ENCODE results near the gene TAPT1. TPM values are rescaled to one million over a fixed set of nuclear protein-coding genes. Genes with fewer than 3 reads are reported as not detected.
A peak's percentile ranks its signal among the peaks of the same experiment; 100 is the strongest.

The TAPT1 gene
- total RNA-seq, 2 donors from 2014 or later = 43.0 to 71.3 TPM

DNA sequence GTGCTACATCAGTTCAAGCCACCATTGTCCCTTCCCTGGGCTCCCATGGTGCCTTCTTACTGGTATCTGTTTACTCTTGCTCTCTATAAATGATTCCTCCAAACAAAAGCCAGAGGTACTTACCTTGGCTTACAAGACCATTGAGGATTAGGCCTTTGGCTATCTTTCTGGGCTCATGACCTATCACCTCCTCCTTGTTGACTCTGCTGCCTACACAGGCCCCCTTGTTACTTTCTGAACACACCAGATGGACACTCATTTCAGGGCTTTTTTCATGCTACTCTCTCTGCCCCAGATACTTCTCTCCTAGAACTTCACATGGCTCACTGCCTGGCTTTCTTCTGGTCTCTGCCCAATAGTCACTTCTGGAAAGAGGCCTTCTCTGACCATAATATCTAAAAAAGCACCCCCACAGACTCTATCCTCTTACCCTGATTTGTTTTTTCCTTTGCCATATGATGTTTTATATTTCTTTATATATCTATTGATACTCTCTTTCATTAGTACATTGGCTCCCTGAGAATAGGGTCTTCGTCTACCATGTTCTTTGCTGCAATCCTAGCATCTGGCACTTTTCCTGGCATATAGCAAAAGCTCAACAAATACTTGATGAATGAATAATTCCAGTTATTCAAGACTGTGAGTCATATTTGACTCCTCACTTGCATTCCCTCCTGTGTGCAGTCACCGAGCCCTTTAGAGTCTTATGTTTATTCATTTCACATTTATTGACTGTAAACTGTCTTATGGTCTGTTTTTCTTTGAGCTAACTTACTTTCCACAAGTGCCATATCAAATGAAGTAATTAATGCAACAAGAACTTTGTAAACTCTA, 27.1 kb upstream of the TAPT1 start:
- DNase-seq (ENCODE audit: low spot score) = no peak
- intact Hi-C loops (cut with DNase I) = no loop called here

DNA sequence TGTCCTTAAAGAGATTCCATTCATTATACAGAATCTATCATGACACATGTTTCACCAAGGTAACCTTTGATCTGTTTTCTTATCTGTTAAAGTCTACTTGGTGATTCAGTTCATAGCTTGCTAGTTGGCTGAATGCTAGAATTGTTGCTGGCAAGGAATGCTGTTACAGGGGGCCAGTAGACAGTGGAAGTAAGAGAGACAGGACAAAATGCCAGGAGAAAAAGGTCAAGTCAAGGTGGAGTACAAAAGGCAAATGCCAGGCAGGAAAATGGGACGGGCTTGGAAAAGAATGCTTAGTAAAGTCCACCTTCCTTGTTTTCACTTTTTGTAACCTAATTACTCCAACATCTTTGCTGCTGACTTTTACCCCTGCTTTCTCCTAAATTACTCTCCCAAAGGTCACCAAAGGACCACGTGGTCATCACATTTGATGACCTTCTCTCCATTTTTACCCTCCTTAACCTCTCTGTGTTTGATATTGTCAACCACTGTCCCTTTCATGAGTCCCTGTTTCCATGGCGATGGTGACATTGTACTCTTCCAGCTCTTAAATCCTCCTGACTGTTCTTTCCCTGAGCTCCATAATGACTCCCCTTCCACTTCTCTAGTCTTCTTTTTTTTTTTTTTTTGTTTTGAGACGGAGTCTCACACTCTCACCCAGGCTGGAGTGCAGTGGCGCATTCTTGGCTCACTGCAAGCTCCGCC, 24.5 kb upstream of the TAPT1 start:
- DNase-seq (ENCODE audit: low spot score) = no peak
- intact Hi-C loops (cut with DNase I) = no loop called here

- no peak for DNase-seq (ENCODE audit: low spot score)
- intact Hi-C loops (cut with DNase I) = no loop called here
These were observed 22.3 kb upstream of the TAPT1 start for GRCh38 chr4:16248605-16249004.

GRCh38 chr4:16245241-16245640, 19.0 kb upstream of the TAPT1 start:
- DNase-seq (ENCODE audit: low spot score) = no peak
- intact Hi-C loops (cut with DNase I) = no loop called here

- no peak for DNase-seq (ENCODE audit: low spot score)
- intact Hi-C loops (cut with DNase I) = no loop called here
These were observed 17.0 kb upstream of the TAPT1 start for GRCh38 chr4:16243285-16243684.

- intact Hi-C loops (cut with DNase I) = no loop called here
- DNase-seq (ENCODE audit: low spot score) = no peak
These were observed 14.0 kb upstream of the TAPT1 start for GRCh38 chr4:16240300-16240699.

DNA sequence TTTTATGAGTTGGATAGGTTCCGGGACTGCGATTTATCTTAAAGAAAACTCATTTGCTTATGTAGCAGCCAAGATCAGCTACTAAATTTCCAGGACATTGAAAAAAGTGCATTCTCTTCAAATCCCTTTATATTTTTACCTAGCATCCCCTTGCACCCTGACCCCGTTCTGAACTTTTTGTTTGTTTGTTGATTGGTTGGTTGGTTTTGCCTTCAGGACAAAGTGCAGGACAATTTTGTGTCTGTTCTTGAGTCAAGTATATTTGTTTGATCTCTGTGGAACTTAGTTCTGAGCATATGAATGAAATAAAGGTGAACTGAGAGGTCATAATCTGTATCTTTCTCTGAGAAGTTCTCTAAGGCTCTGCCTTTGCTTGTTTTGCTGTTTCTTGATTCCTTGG, 12.8 kb upstream of the TAPT1 start:
- DNase-seq (ENCODE audit: low spot score) = no peak
- intact Hi-C loops (cut with DNase I) = no loop called here

DNA sequence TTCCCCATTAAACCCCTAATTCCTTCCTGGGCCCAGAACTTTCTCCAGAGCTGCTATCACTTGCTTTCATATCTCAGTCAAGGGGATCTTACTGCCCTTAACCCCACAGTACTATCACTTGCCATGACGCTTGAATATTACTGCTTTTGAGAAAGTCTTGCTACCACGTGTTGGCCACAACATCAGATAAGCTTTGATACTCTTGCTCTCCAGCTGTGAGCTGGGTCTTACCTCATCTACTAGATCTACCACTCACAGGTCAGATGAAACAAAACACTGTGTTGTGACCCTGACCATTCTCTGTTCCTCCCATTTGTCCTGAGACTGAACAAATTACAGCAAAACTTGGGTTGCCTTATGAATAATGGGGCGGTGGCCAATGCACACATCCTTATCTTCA, 12.1 kb upstream of the TAPT1 start:
- no peak for DNase-seq (ENCODE audit: low spot score)
- intact Hi-C loops (cut with DNase I) = no loop called here

DNA sequence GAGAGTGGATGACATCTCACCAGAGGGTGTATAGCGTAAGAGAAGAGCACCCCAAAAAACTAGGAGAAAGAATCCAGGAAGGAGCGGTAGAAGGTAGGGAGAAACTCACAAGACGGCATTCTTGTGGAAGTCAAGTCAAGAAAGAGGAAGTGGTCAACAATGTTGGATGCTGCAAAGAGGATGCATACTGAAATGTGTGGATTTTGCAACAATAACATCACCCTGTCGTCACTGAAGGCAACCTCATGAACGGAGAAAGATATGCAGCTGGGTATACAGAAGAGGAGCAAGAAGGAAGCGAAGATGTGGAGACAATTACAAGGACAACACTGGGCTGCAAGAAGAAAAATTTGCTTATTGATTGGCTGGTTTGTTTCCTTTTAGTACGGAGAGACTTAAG, 11.4 kb upstream of the TAPT1 start:
- no peak for DNase-seq (ENCODE audit: low spot score)
- intact Hi-C loops (cut with DNase I) = no loop called here

DNA sequence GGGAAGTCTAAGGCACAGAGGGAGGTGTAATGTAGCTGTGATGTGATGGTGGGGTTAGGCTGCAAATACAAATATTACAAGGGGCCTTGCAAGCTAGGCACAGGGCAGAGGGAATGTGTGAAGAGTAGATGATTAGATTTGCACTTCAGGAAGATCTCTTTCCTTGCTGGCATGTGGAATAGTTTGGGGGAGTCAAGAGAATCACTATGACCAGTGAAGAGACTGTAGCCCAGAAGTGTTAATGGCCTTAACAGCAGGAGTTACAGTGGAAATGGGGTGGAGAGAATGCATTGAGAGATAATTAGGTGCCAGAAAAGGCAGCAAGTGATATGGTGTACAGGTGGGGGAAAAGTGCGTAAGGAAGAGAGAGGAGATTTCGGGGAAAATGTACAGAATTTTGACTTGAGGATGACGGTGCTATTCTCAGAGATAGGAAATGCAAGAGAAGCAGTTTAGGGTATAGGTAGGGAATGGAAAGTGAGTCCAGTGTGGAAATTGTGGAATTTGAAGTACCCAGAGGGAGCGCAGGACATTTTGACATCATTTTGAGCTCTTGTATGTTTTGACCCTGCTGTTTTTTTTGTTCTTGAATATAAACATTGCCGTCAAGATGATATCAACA, 10.2 kb upstream of the TAPT1 start:
- intact Hi-C loops (cut with DNase I) = no loop called here
- DNase-seq (ENCODE audit: low spot score) = no peak

DNA sequence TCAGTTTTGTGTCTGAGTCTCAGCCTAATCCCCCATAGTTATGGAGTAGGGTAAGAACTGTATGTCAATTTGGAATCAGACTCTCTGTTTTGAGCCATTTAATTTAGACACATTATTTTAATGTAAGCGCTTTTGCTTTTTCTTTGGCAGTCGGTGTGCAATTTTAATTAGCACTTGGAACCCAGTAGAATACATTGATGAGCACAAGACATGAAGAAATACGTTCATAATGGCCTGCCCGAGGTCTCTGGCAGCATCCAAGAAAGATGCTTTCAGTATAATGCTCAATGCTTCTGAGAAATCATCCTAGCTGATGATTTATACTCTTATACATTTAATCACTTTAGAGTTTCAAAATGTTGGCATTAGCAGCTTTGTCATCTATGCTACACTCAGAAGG, 8.9 kb upstream of the TAPT1 start:
- intact Hi-C loops (cut with DNase I) = no loop called here
- DNase-seq (ENCODE audit: low spot score) = no peak

DNA sequence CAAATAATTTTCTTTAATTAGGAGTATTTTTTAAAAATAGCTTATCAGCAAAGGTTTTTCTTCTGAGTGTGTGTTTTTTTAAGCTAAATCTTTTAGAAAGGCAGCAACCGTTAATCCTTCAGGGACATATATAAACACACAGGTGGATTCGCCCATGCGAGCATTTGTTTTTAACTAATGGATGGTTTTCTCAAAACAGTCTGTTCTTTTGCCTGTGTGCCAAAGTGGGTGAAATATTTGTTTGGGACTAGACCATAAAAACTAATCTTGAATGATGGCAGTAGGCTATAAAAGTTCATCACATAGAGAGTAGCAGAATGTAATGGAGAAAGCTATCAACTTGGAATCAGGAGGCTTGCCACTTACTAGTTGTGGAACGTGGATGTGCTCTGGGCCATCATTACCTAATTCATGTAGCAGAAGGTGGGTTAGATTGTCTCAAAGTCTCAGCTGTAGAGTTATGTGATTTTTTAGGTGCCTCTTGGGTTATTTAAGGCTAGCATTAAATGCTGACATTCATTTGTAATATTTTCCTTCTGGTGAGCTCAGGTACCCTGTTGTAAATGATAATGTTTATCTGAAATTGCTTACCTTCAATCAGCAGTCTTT, 7.4 kb upstream of the TAPT1 start:
- no peak for DNase-seq (ENCODE audit: low spot score)
- intact Hi-C loops (cut with DNase I) = no loop called here

- no peak for DNase-seq (ENCODE audit: low spot score)
- intact Hi-C loops (cut with DNase I) = no loop called here
These were observed 5.4 kb upstream of the TAPT1 start for GRCh38 chr4:16231570-16232245.

- intact Hi-C loops (cut with DNase I) = no loop called here
- no peak for DNase-seq (ENCODE audit: low spot score)
These were observed 4.0 kb upstream of the TAPT1 start for GRCh38 chr4:16230308-16230707.

DNA sequence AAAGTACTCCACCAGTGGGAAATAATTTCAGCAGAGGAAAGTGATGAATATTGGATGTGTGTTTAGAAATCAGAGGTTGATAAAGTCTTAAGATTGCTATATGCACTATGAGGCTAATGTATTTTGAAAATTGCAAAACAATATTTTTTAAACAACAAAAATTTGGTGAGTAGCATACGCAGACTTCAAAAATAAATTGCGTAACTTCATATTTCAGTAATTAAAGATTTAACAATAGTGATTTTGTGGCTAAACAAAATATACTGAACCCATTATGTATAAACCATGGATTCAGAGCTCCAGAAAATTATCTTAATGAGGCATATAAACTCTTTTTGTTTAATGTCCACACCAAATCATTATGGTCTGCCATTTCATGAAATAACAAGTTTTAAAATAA, 3.3 kb upstream of the TAPT1 start:
- intact Hi-C loops (cut with DNase I) = no loop called here
- no peak for DNase-seq (ENCODE audit: low spot score)

- DNase-seq (ENCODE audit: low spot score) = no peak
- intact Hi-C loops (cut with DNase I) = no loop called here
These were observed 1.2 kb upstream of the TAPT1 start for GRCh38 chr4:16227462-16227868.

GRCh38 chr4:16226816-16227461, 668 bp upstream of the TAPT1 start:
- DNase-seq (ENCODE audit: low spot score) = peak; percentile 85
- intact Hi-C loops (cut with DNase I) = no loop called here

GRCh38 chr4:16225167-16225862, 956 bp downstream of the TAPT1 start:
- intact Hi-C loops (cut with DNase I) = no loop called here
- no peak for DNase-seq (ENCODE audit: low spot score)
